Measurements from ENCODE around the gene CCT7.
A peak's percentile ranks its signal among the peaks of the same experiment; 100 is the strongest.
"Not testable (repeated sequence)": the region's sequence is repeated elsewhere in the genome, so short reads cannot be mapped to it uniquely, and the experiment has no call there.

CCT7 gene
- 131 to 145 reads per million in 2 donors for total RNA-seq

- DNase-seq: peak; percentile 65
Measured at GRCh38 chr2:73233932-73234832, at the start of gene CCT7. TSS of gene CCT7 (plus strand) at chr2:73234308. CDS start at chr2:73234379, 71 bp downstream.

DNA sequence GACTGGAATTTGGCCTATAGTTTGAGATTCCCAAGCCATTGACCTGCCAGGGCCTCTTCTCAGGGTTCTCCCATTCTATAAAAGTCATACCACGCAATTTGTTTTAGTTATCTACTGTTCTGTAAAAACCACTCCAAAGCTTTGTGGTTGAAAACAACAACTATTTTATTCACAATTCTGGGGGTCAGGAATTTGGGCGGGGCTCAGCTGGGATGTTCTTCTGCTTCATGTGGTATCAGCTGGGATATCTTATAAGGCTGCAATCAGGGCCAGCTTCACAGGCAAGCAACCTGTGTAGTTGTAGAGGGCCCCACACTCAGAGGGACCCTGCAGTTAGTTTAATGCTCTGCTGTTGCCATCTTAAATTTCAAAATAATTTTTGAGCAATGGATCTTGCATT, 48.1 kb upstream of the CCT7 start:
- no peak for DNase-seq

GRCh38 chr2:73187549-73187948, 46.6 kb upstream of the CCT7 start:
- DNase-seq: no peak

GRCh38 chr2:73197579-73197978, 36.5 kb upstream of the CCT7 start:
- DNase-seq: no peak

DNA sequence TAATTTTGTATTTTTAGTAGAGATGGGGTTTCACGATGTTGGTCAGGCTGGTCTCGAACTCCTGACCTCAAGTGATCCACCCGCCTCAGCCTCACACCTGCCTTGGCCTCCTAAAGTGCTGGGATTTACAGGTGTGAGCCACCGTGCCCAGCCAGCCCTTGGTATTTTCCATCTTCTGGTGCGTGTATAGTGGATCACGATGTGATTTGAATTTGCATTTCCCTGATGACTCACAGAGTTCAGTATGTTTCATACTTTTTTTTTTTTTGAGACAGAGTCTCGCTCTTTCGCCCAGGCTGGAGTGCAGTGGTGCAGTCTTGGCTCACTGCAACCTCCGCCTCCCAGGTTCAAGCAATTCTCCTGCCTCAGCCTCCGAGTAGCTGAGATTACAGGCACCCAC, 33.8 kb upstream of the CCT7 start:
- DNase-seq: not testable (repeated sequence)

GRCh38 chr2:73202156-73203054, 31.7 kb upstream of the CCT7 start, which contains the start of gene NOTO:
TSS of gene NOTO (plus strand) at chr2:73202574. CDS start at chr2:73202667, 93 bp downstream.
- no peak for DNase-seq

DNA sequence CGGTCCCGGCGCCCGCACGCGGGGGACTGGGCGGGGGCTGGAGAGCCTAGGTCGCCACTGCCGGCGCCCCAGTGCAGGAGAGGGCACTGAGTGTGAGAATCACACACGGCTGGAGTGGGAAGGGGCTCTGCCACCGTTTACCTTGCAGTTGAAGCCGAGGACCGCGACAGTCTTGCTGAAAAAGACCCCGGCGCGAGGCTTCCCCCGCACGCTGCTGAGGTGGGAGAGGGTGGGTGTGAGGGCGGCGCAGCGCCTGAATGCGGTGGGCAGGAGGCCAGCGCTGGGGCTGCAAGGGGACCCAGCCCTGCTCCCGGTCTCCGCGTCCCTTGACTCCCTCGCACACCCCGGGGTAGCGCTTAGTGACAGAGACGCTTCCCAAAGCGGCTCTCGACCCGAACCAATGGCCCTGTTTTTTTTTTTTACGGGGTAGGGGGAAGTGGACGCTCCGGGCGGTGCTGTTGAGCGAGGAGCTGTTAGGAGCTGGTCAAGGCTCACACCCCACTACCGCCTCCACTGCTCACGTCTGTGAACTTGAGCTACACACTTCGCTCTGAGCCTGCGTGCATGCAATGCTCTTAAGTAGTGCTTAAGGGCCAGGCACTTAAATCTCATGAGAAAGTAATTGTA, 30.9 kb upstream of the CCT7 start:
- peak; percentile 11 for DNase-seq

- no peak for DNase-seq
Measured at GRCh38 chr2:73205611-73206010, 28.5 kb upstream of the CCT7 start.

DNA sequence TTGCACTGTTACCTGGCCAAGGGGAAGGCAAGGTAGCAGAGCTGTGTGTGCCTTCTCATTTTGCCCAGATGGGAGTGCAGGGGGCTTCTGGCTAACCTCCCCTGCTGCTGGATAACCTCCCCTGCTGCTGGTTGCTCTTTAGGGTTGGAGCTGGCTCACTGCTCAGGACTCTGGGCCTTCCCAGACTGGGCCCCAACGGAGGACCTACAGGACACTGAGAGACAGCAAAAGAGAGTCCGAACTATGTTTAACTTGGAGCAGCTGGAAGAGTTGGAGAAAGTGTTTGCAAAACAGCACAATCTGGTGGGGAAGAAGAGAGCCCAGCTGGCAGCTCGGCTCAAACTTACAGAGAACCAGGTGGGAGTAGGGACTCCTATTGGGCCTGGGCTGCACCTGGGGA, 25.9 kb upstream of the CCT7 start:
- DNase-seq: no peak

DNA sequence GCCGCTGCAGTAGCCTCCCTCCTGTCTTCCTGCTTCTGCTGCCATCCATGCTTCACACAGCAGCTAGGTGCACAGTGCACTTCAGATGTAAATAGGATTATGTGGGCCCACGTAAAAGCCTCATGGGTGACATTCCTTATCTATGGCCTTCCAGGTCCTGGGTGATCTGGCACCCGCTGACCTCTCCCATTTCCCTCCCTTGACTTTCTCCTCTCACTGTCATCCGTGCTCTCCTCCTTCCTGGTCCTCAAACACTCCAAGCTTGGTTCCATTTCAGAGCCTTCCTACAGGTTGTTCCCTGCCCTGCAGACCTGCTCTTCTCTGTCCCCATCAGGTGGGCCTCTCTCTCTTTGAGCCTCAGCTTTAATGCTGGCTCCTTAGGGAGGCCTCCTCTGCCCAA, 24.1 kb upstream of the CCT7 start:
- no peak for DNase-seq

- DNase-seq: no peak
Measured at GRCh38 chr2:73210696-73211095, 23.4 kb upstream of the CCT7 start.

- no peak for DNase-seq
Measured at GRCh38 chr2:73212098-73212447, 22.0 kb upstream of the CCT7 start.

- DNase-seq: peak; percentile 16
Measured at GRCh38 chr2:73212448-73213176, 21.5 kb upstream of the CCT7 start.

- peak; percentile 73 for DNase-seq
Measured at GRCh38 chr2:73214120-73215035, 19.7 kb upstream of the CCT7 start, which contains the start of gene SMYD5. TSS of gene SMYD5 (plus strand) at chr2:73214245. CDS start at chr2:73214267, 22 bp downstream.

DNA sequence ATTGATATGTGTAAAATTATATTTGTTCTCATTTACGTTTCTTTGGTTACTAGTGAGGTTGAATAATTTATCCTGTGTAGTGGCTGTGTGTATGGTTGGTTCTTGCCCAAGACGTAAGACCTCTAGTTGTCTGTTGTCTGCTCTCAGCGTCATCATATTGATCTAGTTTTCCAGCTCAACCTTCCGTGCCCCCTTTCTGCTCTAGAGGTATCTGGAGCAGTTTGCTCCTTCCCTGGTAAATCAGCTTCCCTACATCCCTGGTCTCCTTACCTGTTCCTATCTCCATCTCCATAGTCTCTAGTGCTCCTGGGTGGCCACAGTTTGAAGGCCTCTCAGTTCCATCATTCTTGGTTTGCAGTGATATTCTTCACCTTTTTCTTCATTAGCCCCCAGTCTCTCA, 18.9 kb upstream of the CCT7 start:
- no peak for DNase-seq

GRCh38 chr2:73217160-73217559, 16.9 kb upstream of the CCT7 start:
- no peak for DNase-seq

- no peak for DNase-seq
Measured at GRCh38 chr2:73217826-73218225, 16.3 kb upstream of the CCT7 start.

DNA sequence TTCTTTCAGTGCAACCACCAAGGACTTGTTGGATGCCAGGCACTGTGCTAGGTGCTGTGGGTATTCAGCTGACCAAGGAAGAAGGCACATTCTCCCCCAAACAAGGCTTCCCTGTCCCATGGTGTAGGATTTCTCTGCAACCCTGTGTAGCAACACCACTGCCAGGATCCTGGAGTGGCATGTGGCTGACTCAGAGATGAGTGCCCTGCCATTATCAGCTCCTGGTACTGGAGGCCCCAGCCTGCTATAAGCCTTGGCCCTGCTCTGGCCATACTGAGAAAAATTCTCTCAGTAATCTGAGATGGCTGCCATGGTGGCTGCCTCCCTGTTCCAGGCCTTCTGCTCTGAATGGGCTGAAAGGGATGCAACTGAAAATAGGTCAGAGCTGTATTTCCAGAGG, 15.8 kb upstream of the CCT7 start:
- DNase-seq: no peak

DNA sequence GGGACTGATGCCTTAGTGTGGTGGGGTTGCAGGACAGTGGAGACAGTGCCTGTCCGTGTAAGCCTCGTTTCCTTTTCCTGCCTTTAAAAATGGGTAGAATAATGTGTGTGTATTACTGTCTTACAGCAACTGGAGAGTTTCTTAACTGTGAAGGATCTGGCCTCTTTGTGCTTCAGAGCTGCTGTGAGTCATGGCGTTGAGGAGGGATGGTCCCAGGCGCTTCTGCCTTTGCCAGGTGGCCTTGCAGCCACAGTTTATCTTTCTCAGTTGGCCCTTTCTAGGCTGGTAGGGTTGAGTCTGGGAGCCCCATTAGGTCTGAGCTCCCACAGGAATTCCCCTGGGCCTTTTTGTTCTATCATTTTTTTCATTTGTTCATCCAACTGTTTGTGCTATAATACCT, 10.3 kb upstream of the CCT7 start:
- DNase-seq: no peak

DNA sequence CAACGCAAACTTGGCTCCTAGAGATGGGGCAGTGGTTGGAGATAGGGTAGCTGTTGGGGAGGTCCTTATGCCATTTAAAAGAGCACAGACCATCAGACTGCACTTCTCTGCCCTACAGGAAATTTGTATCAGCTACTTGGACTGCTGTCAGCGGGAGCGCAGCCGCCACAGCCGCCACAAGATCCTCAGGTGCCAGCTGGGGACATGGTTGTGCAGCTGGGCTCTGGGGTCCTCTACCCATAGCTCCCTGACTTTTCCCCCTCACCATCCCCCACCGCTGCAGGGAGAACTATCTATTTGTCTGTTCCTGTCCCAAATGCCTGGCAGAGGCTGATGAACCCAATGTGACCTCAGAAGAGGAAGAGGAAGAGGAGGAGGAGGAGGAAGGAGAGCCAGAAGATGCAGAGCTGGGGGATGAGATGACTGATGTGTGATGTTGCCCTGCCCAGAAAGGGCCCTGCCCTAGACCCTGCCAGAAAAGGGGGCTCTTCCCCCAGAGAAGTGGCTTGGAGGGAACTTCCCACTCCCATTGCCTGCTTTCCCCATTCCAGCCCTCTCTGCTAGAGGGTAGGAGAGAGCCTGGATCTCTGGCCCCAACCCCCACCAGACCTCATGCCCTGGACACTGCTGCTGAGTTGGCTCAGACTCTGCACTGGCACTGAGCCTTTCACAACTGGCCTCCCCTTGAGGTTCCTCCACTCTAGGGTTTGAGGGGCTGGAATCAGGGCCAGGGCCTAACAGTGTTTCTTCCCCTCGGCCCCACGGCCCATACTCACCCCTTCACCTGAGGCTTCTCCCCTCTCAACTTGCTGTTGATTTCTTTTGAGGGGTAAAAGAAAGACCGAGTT, 8.4 kb upstream of the CCT7 start:
- DNase-seq: no peak
